Colonic mucosa (tissue), 4 donors: ENCODE data around the gene SLC4A11. TPM values are rescaled to one million over a fixed set of nuclear protein-coding genes. Genes with fewer than 3 reads are reported as not detected.

ENCODE experiments used
- DNase-seq: peaks from one replicate; pipeline ENCODE4 v3.0.0-alpha.2; 2020
- H3K27ac ChIP-seq: fragments of 200-600 bp; one replicate; pipeline ENCODE4 v1.8.0; 2021
- H3K27me3 ChIP-seq: fragments of 200-600 bp; one replicate; pipeline ENCODE4 v1.8.0; 2021
- H3K36me3 ChIP-seq: fragments of 200-600 bp; one replicate; pipeline ENCODE4 v1.8.0; 2021
- H3K4me1 ChIP-seq: fragments of 200-600 bp; one replicate; pipeline ENCODE4 v1.8.0; 2021; ENCODE audit warnings: mild to moderate bottlenecking
- H3K4me3 ChIP-seq: fragments of 200-600 bp; one replicate; pipeline ENCODE4 v1.8.0; 2021
- H3K9ac ChIP-seq, 2 donors: one replicate each; pipeline ENCODE4 v1.7.0; 2013; ENCODE audit warnings: control low read depth in 2 of 2, low read depth in 2 of 2, low read length in 2 of 2
- H3K9me3 ChIP-seq: fragments of 200-600 bp; one replicate; pipeline ENCODE4 v1.8.0; 2021
- CTCF ChIP-seq: fragments of 200-600 bp; IDR thresholded peaks from one replicate; pipeline ENCODE4 v1.8.0; 2022; ENCODE audit warnings: antibody characterized with exemption, mild to moderate bottlenecking
- intact Hi-C: fragments of 100-400 bp; cut with DNase I; formaldehyde crosslinking; loops from one replicate; pipeline ENCODE4 v1.14.1; 2022
- total RNA-seq, 2 donors: library from RNA; stranded (reverse); fragmentation: NEBNext Ultra II Directional in 1 of 2; extraction: Animal tissue kit (Norgen Biotek cat#: 25700) in 1 of 2; gene quantifications; one replicate each; pipeline ENCODE4 v1.2.1, GENCODE V29; 2021
- donor health status: healthy.
- donor health status: DM: no; HTN: no; CAD: no.
- donor health status: DM: no; HTN: no; CAD: no.

SLC4A11 gene
- total RNA-seq, 2 donors from 2014 or later, result 1.2 to 2.6 TPM

DNA sequence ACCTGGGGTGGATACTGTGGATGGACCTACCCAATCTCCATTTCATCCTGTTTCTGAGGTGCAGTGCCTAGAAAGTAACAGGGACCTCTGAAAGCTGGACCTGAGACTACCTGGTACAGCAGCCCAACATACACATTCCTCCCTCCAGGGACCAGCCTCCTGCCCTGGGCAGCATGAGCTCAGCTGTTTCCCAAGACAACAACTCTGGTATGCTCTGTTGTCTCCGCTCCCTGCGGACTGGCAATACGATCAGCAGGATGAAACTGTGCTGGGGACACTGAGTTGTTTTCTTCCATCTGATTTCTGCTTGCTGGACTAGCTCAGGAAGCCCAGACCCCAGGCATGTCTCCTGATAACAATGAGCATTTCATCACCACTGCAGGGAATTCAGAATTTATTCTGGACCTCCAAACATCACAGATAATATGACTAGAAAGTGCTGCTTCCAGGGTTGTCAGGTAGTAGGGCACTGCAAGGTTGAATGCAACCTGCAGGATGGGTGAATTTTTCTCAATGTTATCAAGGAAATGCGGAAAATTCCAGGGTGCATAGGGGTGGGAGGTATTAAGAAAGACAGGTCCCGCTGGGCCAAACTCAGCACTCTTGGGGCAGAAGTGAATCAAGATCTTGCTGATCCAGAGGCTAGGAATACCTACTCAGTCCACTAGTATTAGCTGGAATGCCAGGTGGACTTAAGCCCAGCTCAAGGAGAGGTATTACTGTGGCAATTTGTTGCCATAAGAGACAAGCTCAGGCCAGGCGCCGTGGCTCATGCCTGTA, 38.9 kb upstream of the SLC4A11 start:
- no peaks in the 10 kb centered on the region for H3K4me1 ChIP-seq
- no peaks in the 10 kb centered on the region for H3K9me3 ChIP-seq
- intact Hi-C loops, result loop anchor here (2.0 kb wide), 1 partner anchor 59 kb away; no protein-coding TSS in a partner anchor
- H3K36me3 ChIP-seq, result no peaks in the 10 kb centered on the region
- no peak overlapping the region for H3K9ac ChIP-seq
- no peak overlapping the region for H3K4me3 ChIP-seq
- no peaks in the 10 kb centered on the region for H3K27me3 ChIP-seq
- DNase-seq, result no peak
- no peak overlapping the region for H3K27ac ChIP-seq
- no peak for TF ChIP-seq CTCF

GRCh38 chr20:3276680-3277015, 37.7 kb upstream of the SLC4A11 start:
- no peak overlapping the region for H3K9ac ChIP-seq
- H3K27me3 ChIP-seq, result no peaks in the 10 kb centered on the region
- peak; percentile 23 for TF ChIP-seq CTCF
- H3K9me3 ChIP-seq, result no peaks in the 10 kb centered on the region
- intact Hi-C loops, result loop anchor here (2.0 kb wide), 1 partner anchor 58 kb away; no protein-coding TSS in a partner anchor
- DNase-seq, result peak; percentile 27
- no peaks in the 10 kb centered on the region for H3K4me1 ChIP-seq
- H3K4me3 ChIP-seq, result no peak overlapping the region
- no peaks in the 10 kb centered on the region for H3K36me3 ChIP-seq
- no peak overlapping the region for H3K27ac ChIP-seq

DNA sequence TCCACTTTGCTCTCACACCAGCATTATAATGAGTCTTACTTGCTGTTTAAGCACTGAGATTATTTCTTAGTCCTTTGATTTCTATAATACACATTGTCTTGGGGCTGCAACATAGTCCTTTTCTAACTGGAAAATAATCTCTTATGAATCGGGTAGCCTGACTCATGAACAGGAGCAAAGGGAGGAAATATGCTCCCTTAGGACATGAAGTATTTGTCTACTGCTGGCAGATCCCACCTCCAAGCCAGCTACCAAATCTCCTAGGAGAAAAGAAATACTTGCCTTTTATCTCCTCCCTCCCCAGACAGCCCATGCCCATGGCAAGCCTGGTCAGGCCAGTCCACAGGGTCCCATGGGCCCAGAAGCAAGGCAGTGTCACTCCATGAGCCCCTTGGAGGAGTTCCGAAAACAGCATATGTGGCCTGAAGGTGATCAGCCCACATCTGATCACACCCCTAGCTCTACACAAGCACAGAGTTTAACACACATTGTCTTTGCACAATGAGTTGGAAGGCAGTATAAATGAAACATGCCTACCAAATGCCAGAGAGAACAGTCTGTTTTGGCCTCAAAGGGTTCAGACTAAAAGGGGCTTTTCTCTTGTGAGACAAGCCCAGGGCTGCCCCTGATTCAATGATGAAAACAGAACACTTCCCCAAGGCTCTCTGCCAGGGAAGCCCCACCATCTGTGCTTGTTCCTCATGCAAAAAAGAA, 37.1 kb upstream of the SLC4A11 start:
- no peak for TF ChIP-seq CTCF
- DNase-seq, result no peak
- H3K27me3 ChIP-seq, result no peaks in the 10 kb centered on the region

DNA sequence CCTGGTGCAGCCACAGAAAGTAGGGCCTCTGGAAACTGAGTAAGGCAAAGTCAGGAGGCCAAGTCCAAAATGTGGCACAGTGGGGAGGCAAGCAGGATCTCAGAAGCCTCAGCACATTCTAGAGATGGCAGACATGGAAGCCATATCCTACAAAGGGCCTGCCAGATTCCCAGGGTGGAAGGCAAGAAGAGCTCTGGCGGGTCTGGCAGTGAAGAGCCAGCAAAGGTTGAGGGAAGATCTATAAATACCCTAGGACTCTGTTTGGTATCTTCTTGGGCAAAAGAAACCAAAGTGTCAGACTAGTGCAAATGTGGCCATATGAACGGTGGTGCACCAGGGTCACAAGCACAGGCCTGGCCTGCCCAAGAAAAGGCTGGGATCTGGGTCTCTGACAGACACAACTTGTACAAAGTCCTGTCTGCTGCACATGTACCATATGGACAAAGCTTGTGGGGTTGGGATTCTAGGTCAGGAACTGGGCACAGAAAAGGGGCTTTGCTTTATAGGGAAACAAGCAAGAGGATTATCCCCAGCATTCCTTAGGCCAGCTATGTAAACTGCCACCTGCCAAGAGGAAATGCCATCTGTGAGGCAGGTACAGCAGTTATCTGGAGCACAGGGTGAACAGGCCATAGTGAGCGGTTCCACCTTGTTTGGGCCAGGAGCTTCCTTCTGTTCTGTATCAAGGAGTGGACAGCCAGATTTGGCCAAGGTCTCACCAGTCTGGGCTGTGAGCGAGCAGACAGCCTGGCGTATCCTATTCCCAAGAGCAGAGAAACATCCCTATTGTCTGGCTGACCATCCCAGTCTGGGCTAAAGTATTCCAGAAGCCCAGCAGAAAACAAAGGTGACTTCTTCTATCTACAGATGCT, 36.3 kb upstream of the SLC4A11 start:
- H3K4me1 ChIP-seq, result no peaks in the 10 kb centered on the region
- no peak overlapping the region for H3K4me3 ChIP-seq
- no peaks in the 10 kb centered on the region for H3K9me3 ChIP-seq
- H3K27ac ChIP-seq, result no peak overlapping the region
- no peaks in the 10 kb centered on the region for H3K36me3 ChIP-seq
- no peak for TF ChIP-seq CTCF
- no peaks in the 10 kb centered on the region for H3K27me3 ChIP-seq
- no peak for DNase-seq
- H3K9ac ChIP-seq, result no peak overlapping the region
- intact Hi-C loops, result no loop called here

More for the DNA sequence above, 37.1 kb upstream of the SLC4A11 start:
- no peak overlapping the region for H3K9ac ChIP-seq
- no peak overlapping the region for H3K4me3 ChIP-seq
- no peak overlapping the region for H3K27ac ChIP-seq
- no peaks in the 10 kb centered on the region for H3K4me1 ChIP-seq
- no peaks in the 10 kb centered on the region for H3K9me3 ChIP-seq
- no peaks in the 10 kb centered on the region for H3K36me3 ChIP-seq
- intact Hi-C loops, result loop anchor here (2.0 kb wide), 1 partner anchor 57 kb away; no protein-coding TSS in a partner anchor

GRCh38 chr20:3273371-3273770, 34.4 kb upstream of the SLC4A11 start:
- H3K36me3 ChIP-seq, result no peaks in the 10 kb centered on the region
- H3K4me3 ChIP-seq, result no peak overlapping the region
- H3K9ac ChIP-seq, result no peak overlapping the region
- H3K27ac ChIP-seq, result no peak overlapping the region
- H3K27me3 ChIP-seq, result no peaks in the 10 kb centered on the region
- no peak for DNase-seq
- no peak for TF ChIP-seq CTCF
- H3K9me3 ChIP-seq, result no peaks in the 10 kb centered on the region
- intact Hi-C loops, result no loop called here
- H3K4me1 ChIP-seq, result no peaks in the 10 kb centered on the region
